ENCODE measurements around the gene TLE2. TPM values are rescaled to one million over a fixed set of nuclear protein-coding genes. Genes with fewer than 3 reads are reported as not detected.

Gene TLE2
- total and polyA plus RNA-seq, 9 of the 15 experiments (the other 6 are each of a cell fraction or from before 2014, with no cell fraction given) = 0.35 to 13.1 (median 6.2) TPM

GRCh38 chr19:2974342-2975041 lies 54.6 kb downstream of the TLE2 start (continued):
- TF ChIP-seq, protein P1, sequence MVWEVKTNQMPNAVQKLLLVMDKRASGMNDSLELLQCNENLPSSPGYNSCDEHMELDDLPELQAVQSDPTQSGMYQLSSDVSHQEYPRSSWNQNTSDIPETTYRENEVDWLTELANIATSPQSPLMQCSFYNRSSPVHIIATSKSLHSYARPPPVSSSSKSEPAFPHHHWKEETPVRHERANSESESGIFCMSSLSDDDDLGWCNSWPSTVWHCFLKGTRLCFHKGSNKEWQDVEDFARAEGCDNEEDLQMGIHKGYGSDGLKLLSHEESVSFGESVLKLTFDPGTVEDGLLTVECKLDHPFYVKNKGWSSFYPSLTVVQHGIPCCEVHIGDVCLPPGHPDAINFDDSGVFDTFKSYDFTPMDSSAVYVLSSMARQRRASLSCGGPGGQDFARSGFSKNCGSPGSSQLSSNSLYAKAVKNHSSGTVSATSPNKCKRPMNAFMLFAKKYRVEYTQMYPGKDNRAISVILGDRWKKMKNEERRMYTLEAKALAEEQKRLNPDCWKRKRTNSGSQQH (CRISPR knock-in tag; IDR thresholded peaks at IDR 0.05) = no peak
- TF ChIP-seq IFI16 (CRISPR knock-in tag; IDR thresholded peaks at IDR 0.05) (no peak), XRCC5 (IDR thresholded peaks at IDR 0.05; ENCODE audit: low read depth, low read length) (0 out of 2 replicates have a peak, but pooled peaks have one; percentile 25), ZNF41 (CRISPR knock-in tag; conservative IDR thresholded peaks at IDR 0.05) (no peak), TARDBP (IDR thresholded peaks at IDR 0.05) (peak; percentile 28; the same call in 1 of the 2 replicates), STAT6 (CRISPR knock-in tag; IDR thresholded peaks at IDR 0.05) (no peak), ZNF668 (CRISPR knock-in tag; IDR thresholded peaks at IDR 0.05) (no peak), ETV5 (CRISPR knock-in tag; IDR thresholded peaks at IDR 0.05; ENCODE audit: low read depth) (no peak), KHSRP (IDR thresholded peaks at IDR 0.05) (no peak), CLOCK (CRISPR knock-in tag; IDR thresholded peaks at IDR 0.05; ENCODE audit: borderline replicate concordance) (no peak), POLR2A (conservative IDR thresholded peaks at IDR 0.05) (no peak), MED1 (CRISPR knock-in tag; IDR thresholded peaks at IDR 0.05; ENCODE audit: borderline replicate concordance) (no peak), STAT5B (CRISPR knock-in tag; IDR thresholded peaks at IDR 0.05) (no peak), EP400 (IDR thresholded peaks at IDR 0.05) (no peak)
- TF ChIP-seq, protein P2, sequence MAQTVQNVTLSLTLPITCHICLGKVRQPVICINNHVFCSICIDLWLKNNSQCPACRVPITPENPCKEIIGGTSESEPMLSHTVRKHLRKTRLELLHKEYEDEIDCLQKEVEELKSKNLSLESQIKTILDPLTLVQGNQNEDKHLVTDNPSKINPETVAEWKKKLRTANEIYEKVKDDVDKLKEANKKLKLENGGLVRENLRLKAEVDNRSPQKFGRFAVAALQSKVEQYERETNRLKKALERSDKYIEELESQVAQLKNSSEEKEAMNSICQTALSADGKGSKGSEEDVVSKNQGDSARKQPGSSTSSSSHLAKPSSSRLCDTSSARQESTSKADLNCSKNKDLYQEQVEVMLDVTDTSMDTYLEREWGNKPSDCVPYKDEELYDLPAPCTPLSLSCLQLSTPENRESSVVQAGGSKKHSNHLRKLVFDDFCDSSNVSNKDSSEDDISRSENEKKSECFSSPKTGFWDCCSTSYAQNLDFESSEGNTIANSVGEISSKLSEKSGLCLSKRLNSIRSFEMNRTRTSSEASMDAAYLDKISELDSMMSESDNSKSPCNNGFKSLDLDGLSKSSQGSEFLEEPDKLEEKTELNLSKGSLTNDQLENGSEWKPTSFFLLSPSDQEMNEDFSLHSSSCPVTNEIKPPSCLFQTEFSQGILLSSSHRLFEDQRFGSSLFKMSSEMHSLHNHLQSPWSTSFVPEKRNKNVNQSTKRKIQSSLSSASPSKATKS (CRISPR knock-in tag; IDR thresholded peaks at IDR 0.05) = no peak
- TF ChIP-seq, protein P3, sequence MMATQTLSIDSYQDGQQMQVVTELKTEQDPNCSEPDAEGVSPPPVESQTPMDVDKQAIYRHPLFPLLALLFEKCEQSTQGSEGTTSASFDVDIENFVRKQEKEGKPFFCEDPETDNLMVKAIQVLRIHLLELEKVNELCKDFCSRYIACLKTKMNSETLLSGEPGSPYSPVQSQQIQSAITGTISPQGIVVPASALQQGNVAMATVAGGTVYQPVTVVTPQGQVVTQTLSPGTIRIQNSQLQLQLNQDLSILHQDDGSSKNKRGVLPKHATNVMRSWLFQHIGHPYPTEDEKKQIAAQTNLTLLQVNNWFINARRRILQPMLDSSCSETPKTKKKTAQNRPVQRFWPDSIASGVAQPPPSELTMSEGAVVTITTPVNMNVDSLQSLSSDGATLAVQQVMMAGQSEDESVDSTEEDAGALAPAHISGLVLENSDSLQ (IDR thresholded peaks at IDR 0.05) = peak; percentile 59
- TF ChIP-seq, protein P4, sequence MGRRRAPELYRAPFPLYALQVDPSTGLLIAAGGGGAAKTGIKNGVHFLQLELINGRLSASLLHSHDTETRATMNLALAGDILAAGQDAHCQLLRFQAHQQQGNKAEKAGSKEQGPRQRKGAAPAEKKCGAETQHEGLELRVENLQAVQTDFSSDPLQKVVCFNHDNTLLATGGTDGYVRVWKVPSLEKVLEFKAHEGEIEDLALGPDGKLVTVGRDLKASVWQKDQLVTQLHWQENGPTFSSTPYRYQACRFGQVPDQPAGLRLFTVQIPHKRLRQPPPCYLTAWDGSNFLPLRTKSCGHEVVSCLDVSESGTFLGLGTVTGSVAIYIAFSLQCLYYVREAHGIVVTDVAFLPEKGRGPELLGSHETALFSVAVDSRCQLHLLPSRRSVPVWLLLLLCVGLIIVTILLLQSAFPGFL (CRISPR knock-in tag; IDR thresholded peaks at IDR 0.05) = no peak
